ENCODE measurements around the gene STAT4. TPM values are rescaled to one million over a fixed set of nuclear protein-coding genes. Genes with fewer than 3 reads are reported as not detected.
A peak's percentile ranks its signal among the peaks of the same experiment; 100 is the strongest.

STAT4 gene
- polyA plus RNA-seq, 1 of the 3 experiments (the other 2 are of a cell fraction) = 0.12 TPM

DNA sequence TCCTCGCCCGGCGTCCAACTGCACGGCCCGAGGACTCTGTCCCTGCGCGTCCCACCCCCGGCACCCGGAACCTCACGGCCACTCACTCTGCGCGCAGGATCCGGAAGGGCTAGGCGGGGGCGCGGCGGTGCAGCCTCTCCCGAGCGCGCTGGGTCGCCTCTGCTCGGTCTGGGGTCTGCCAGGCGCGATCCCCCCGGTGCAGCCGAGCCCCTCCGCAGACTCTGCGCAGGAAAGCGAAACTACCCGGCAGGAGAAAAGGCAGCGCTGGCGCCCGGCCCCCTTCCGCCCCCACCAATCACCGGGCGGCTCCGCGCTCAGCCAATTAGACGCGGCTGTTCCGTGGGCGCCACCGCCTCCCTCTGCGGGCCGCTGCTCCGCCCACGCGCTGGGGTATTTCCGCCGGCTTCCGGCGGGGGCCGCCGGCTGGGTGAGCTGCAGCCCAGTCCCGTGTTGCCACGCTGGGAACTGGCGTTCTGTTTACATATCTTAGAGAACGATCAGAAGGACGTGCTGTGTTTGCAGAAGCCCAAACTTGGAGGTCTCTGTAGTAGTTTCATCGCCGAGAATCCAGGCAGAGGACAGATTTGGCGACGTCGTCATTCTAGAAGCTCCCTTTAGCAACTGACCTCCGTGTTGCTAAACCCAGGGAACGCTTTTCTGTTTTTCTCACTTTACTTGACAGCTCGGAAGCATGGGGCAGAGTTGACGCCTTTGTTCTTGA is 136.7 kb downstream of the STAT4 start, which contains the start of gene STAT1:
STAT1 (minus strand) TSS at position 240 of the 721 bp plus-strand sequence. CDS start 4,168 bp downstream, outside the sequence.
- POLR2A ChIA-PET = interaction anchor here (0.6 to 1.2 kb wide), 2 partner anchors 34 to 450 kb away, joined by 3 to 4 read pairs; no protein-coding TSS in a partner anchor
- peaks cover 38% of the 10 kb centered on the region for H3K79me2 ChIP-seq (ENCODE audit: insufficient read depth)
- DNase-seq = peak; percentile 99
- H3K4me3 ChIP-seq (ENCODE audit: low read depth in 2 of 2, low read length in 1 of 2) = peak within 1 kb of the TSS; percentile 86 to 94
- H4K20me1 ChIP-seq (ENCODE audit: insufficient read depth) = no peaks in the 10 kb centered on the region
- CTCF ChIA-PET = interaction anchor here (0.9 to 1.0 kb wide), 3 partner anchors 11 to 132 kb away, joined by 3 read pairs; no protein-coding TSS in a partner anchor
- peak within 1 kb of the TSS; percentile 65 to 93 for H3K27ac ChIP-seq (ENCODE audit: low read depth in 2 of 2, low read length in 1 of 2)
- no peaks in the 10 kb centered on the region for H3K9me3 ChIP-seq
- peak within 1 kb of the TSS; percentile 75 for H3K9ac ChIP-seq
- peak within 1 kb of the TSS; percentile 79 for H2AFZ ChIP-seq (ENCODE audit: low read depth)
- peak within 1 kb of the TSS; percentile 74 for H3K4me2 ChIP-seq
- H3K4me1 ChIP-seq (ENCODE audit: control insufficient read depth in 1 of 2, insufficient read depth in 2 of 2, low read depth in 1 of 2, low read length in 1 of 2) = peaks cover 6 to 19% of the 10 kb centered on the region in 2 experiments; a peak in 2 of 4 replicates
- no peaks in the 10 kb centered on the region for H3K9me2 ChIP-seq
- H3K27me3 ChIP-seq (ENCODE audit: insufficient read depth) = no peaks in the 10 kb centered on the region
- no peaks in the 10 kb centered on the region for H3F3A ChIP-seq (replicated peaks; ENCODE audit: insufficient read depth)
- WGBS (ENCODE audit: low lambda C conversion rate) = 4% methylated on average over 12 of the region's 68 CpGs
- peaks cover 6 to 17% of the 10 kb centered on the region in 2 experiments for H3K36me3 ChIP-seq (replicated peaks in 1 of 2; ENCODE audit: control insufficient read depth in 1 of 2, insufficient read depth in 2 of 2, low read length in 1 of 2)
- TF ChIP-seq CHD2 (IDR thresholded peaks at IDR 0.05; ENCODE audit: low read length, partially characterized antibody) (peak; percentile 83), NFIC (IDR thresholded peaks at IDR 0.05; ENCODE audit: borderline replicate concordance) (no peak), GABPA (IDR thresholded peaks at IDR 0.05; ENCODE audit: low read depth) (peak; percentile 83), SMC3 (IDR thresholded peaks at IDR 0.05; ENCODE audit: low read depth, low read length) (no peak), RCOR1 (IDR thresholded peaks at IDR 0.05; ENCODE audit: low read length) (peak; percentile 43; the same call in 1 of the 2 replicates), FOXM1 (IDR thresholded peaks at IDR 0.05; ENCODE audit: low read depth) (no peak), JUND (IDR thresholded peaks at IDR 0.05) (peak; percentile 68; the same call in 1 of the 2 replicates), FOXJ3 (CRISPR knock-in tag; IDR thresholded peaks at IDR 0.05) (peak; percentile 69; the same call in 1 of the 2 replicates), TAF1 (IDR thresholded peaks at IDR 0.05; ENCODE audit: borderline replicate concordance, low read depth, low read length) (peak; percentile 93), NRF1 (IDR thresholded peaks at IDR 0.05; ENCODE audit: low read depth, low read length) (peak; percentile 51), EP300 (IDR thresholded peaks at IDR 0.05; ENCODE audit: borderline replicate concordance in 1 of 2, low read depth in 1 of 2, low read length in 1 of 2) (peak; percentile 99 to 100), SIN3A (IDR thresholded peaks at IDR 0.05; ENCODE audit: borderline replicate concordance, low read depth, low read length) (peak; percentile 91; the same call in 1 of the 2 replicates), GATA2 (CRISPR knock-in tag; IDR thresholded peaks at IDR 0.05) (peak; percentile 64), TEAD4 (IDR thresholded peaks at IDR 0.05; ENCODE audit: borderline replicate concordance, insufficient read depth) (0 out of 2 replicates have a peak, but pooled peaks have one; percentile 13), ELF1 (IDR thresholded peaks at IDR 0.05) (peak; percentile 66; the same call in 1 of the 2 replicates), FOSL2 (IDR thresholded peaks at IDR 0.05; ENCODE audit: borderline replicate concordance, low read depth) (no peak)
- TF ChIP-seq, protein P1, sequence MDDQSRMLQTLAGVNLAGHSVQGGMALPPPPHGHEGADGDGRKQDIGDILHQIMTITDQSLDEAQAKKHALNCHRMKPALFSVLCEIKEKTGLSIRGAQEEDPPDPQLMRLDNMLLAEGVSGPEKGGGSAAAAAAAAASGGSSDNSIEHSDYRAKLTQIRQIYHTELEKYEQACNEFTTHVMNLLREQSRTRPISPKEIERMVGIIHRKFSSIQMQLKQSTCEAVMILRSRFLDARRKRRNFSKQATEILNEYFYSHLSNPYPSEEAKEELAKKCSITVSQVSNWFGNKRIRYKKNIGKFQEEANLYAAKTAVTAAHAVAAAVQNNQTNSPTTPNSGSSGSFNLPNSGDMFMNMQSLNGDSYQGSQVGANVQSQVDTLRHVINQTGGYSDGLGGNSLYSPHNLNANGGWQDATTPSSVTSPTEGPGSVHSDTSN (IDR thresholded peaks at IDR 0.05) = 0 out of 2 replicates have a peak, but pooled peaks have one; percentile 46
- TF ChIP-seq, protein P2, sequence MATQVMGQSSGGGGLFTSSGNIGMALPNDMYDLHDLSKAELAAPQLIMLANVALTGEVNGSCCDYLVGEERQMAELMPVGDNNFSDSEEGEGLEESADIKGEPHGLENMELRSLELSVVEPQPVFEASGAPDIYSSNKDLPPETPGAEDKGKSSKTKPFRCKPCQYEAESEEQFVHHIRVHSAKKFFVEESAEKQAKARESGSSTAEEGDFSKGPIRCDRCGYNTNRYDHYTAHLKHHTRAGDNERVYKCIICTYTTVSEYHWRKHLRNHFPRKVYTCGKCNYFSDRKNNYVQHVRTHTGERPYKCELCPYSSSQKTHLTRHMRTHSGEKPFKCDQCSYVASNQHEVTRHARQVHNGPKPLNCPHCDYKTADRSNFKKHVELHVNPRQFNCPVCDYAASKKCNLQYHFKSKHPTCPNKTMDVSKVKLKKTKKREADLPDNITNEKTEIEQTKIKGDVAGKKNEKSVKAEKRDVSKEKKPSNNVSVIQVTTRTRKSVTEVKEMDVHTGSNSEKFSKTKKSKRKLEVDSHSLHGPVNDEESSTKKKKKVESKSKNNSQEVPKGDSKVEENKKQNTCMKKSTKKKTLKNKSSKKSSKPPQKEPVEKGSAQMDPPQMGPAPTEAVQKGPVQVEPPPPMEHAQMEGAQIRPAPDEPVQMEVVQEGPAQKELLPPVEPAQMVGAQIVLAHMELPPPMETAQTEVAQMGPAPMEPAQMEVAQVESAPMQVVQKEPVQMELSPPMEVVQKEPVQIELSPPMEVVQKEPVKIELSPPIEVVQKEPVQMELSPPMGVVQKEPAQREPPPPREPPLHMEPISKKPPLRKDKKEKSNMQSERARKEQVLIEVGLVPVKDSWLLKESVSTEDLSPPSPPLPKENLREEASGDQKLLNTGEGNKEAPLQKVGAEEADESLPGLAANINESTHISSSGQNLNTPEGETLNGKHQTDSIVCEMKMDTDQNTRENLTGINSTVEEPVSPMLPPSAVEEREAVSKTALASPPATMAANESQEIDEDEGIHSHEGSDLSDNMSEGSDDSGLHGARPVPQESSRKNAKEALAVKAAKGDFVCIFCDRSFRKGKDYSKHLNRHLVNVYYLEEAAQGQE (IDR thresholded peaks at IDR 0.05; ENCODE audit: low read depth, low read length) = peak; percentile 61; the same call in 1 of the 2 replicates
- TF ChIP-seq, protein P3, sequence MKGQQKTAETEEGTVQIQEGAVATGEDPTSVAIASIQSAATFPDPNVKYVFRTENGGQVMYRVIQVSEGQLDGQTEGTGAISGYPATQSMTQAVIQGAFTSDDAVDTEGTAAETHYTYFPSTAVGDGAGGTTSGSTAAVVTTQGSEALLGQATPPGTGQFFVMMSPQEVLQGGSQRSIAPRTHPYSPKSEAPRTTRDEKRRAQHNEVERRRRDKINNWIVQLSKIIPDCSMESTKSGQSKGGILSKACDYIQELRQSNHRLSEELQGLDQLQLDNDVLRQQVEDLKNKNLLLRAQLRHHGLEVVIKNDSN (IDR thresholded peaks at IDR 0.05; ENCODE audit: borderline replicate concordance, low read depth) = peak; percentile 71
- TF ChIP-seq, protein P4, sequence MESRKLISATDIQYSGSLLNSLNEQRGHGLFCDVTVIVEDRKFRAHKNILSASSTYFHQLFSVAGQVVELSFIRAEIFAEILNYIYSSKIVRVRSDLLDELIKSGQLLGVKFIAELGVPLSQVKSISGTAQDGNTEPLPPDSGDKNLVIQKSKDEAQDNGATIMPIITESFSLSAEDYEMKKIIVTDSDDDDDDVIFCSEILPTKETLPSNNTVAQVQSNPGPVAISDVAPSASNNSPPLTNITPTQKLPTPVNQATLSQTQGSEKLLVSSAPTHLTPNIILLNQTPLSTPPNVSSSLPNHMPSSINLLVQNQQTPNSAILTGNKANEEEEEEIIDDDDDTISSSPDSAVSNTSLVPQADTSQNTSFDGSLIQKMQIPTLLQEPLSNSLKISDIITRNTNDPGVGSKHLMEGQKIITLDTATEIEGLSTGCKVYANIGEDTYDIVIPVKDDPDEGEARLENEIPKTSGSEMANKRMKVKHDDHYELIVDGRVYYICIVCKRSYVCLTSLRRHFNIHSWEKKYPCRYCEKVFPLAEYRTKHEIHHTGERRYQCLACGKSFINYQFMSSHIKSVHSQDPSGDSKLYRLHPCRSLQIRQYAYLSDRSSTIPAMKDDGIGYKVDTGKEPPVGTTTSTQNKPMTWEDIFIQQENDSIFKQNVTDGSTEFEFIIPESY (IDR thresholded peaks at IDR 0.05; ENCODE audit: borderline replicate concordance, low read depth) = peak; percentile 94
- TF ChIP-seq, protein P5, sequence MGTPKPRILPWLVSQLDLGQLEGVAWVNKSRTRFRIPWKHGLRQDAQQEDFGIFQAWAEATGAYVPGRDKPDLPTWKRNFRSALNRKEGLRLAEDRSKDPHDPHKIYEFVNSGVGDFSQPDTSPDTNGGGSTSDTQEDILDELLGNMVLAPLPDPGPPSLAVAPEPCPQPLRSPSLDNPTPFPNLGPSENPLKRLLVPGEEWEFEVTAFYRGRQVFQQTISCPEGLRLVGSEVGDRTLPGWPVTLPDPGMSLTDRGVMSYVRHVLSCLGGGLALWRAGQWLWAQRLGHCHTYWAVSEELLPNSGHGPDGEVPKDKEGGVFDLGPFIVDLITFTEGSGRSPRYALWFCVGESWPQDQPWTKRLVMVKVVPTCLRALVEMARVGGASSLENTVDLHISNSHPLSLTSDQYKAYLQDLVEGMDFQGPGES (IDR thresholded peaks at IDR 0.05; ENCODE audit: low read depth, low read length) = peak; percentile 44; the same call in 1 of the 2 replicates
